HepG2 (cell line): ENCODE measurements around the gene PPM1K.

Source experiments
- CTCF ChIP-seq: sonication (generic); formaldehyde crosslinking; IDR thresholded peaks from 2 replicates; pipeline ENCODE4 v1.5.0; 2020; ENCODE audit warnings: mild to moderate bottlenecking, missing genetic modification reagents, moderate library complexity
- DPF2 ChIP-seq: sonication (generic); formaldehyde crosslinking; IDR thresholded peaks from 2 replicates; pipeline ENCODE4 v1.4.0; 2020; ENCODE audit warnings: mild to moderate bottlenecking, low read depth, missing genetic modification reagents, borderline replicate concordance
- HDAC6 ChIP-seq: fragments of 200-600 bp; sonication (generic); IDR thresholded peaks from 2 replicates; pipeline ENCODE4 v1.7.0; 2017; ENCODE audit warnings: mild to moderate bottlenecking, antibody characterized with exemption, low read length, low read depth
- NFYC ChIP-seq: IDR thresholded peaks from 2 replicates; pipeline ENCODE4 v1.6.1; 2016; ENCODE audit warnings: missing genetic modification reagents, missing compliant biosample characterization
- RAD21 ChIP-seq: fragments of 450-650 bp; formaldehyde crosslinking; IDR thresholded peaks from 2 replicates; pipeline ENCODE4 v1.5.0; 2020; ENCODE audit warnings: mild to moderate bottlenecking
- SMC3 ChIP-seq: IDR thresholded peaks from 2 replicates; pipeline ENCODE4 v1.6.1; 2011; ENCODE audit warnings: low read length, improper control_type of control experiment
- TCF7L2 ChIP-seq: IDR thresholded peaks from 2 replicates; pipeline ENCODE4 v1.6.1; 2011; ENCODE audit warnings: mild to moderate bottlenecking, low read depth, low read length, moderate library complexity
- ZNF180 ChIP-seq: sonication (generic); formaldehyde crosslinking; IDR thresholded peaks from 2 replicates; pipeline ENCODE4 v1.4.0; 2020; ENCODE audit warnings: low read depth, missing genetic modification reagents, borderline replicate concordance
- ZNF44 ChIP-seq: sonication (generic); formaldehyde crosslinking; IDR thresholded peaks from 2 replicates; pipeline ENCODE4 v1.5.1; 2020; ENCODE audit warnings: mild to moderate bottlenecking, missing genetic modification reagents

- no peak for TF ChIP-seq CTCF (CRISPR knock-in tag)
- TF ChIP-seq RAD21 (CRISPR knock-in tag): no peak
- TF ChIP-seq HDAC6: no peak
- no peak for TF ChIP-seq SMC3
- no peak for TF ChIP-seq ZNF44 (CRISPR knock-in tag)
- no peak for TF ChIP-seq TCF7L2
- no peak for TF ChIP-seq NFYC (CRISPR knock-in tag)
- no peak for TF ChIP-seq ZNF180 (CRISPR knock-in tag)
- no peak for TF ChIP-seq DPF2 (CRISPR knock-in tag)
Measured at GRCh38 chr4:88318751-88319350, 34.5 kb upstream of the PPM1K start.
